HG03571 (cell line): ENCODE data around the gene RPTOR.
"Not testable (repeated sequence)": the region's sequence is repeated elsewhere in the genome, so short reads cannot be mapped to it uniquely, and the experiment has no call there.

Experiments used
- ATAC-seq: cut with Tn5 transposase; IDR thresholded peaks from one replicate; pipeline ENCODE4 v1.9.1; 2021; ENCODE audit not compliant: unreplicated experiment

RPTOR gene

GRCh38 chr17:80513892-80514291, 30.7 kb upstream of the RPTOR start:
- no peak for ATAC-seq

GRCh38 chr17:80516171-80516932, 28.3 kb upstream of the RPTOR start:
- ATAC-seq = no peak

- no peak for ATAC-seq
Measured at GRCh38 chr17:80517641-80518040, 27.0 kb upstream of the RPTOR start.

- ATAC-seq = no peak
Measured at GRCh38 chr17:80518392-80518791, 26.2 kb upstream of the RPTOR start.

GRCh38 chr17:80519091-80519781, 25.4 kb upstream of the RPTOR start:
- ATAC-seq = no peak

- no peak for ATAC-seq
Measured at GRCh38 chr17:80520810-80521455, 23.7 kb upstream of the RPTOR start.

- no peak for ATAC-seq
Measured at GRCh38 chr17:80523054-80523744, 21.4 kb upstream of the RPTOR start.

- ATAC-seq = no peak
Measured at GRCh38 chr17:80523956-80524712, 20.5 kb upstream of the RPTOR start.

GRCh38 chr17:80526116-80526910, 18.3 kb upstream of the RPTOR start:
- no peak for ATAC-seq

- no peak for ATAC-seq
Measured at GRCh38 chr17:80527016-80527645, 17.5 kb upstream of the RPTOR start.

- ATAC-seq = no peak
Measured at GRCh38 chr17:80528536-80528935, 16.1 kb upstream of the RPTOR start.

GRCh38 chr17:80529104-80529903, 15.3 kb upstream of the RPTOR start:
- no peak for ATAC-seq

- no peak for ATAC-seq
Measured at GRCh38 chr17:80529904-80530292, 14.7 kb upstream of the RPTOR start.

GRCh38 chr17:80531400-80531799, 13.2 kb upstream of the RPTOR start:
- ATAC-seq = no peak

GRCh38 chr17:80537386-80537785, 7.3 kb upstream of the RPTOR start:
- ATAC-seq = not testable (repeated sequence)

- no peak for ATAC-seq
Measured at GRCh38 chr17:80538484-80538883, 6.2 kb upstream of the RPTOR start.

- ATAC-seq = no peak
Measured at GRCh38 chr17:80539022-80539641, 5.5 kb upstream of the RPTOR start.

GRCh38 chr17:80545499-80545826, 825 bp downstream of the RPTOR start:
- ATAC-seq = no peak
